ENCODE measurements around the gene PTPRM.

GRCh38 chr18:7979714-7980113, 412.6 kb downstream of the PTPRM start:
- no peak for TF ChIP-seq CTCF (IDR thresholded peaks at IDR 0.05)
- TF ChIP-seq POLR2AphosphoS5 (IDR thresholded peaks at IDR 0.05; ENCODE audit: low read depth, low read length): no peak
- TF ChIP-seq REST (IDR thresholded peaks at IDR 0.05; ENCODE audit: insufficient read depth in 1 of 2, low read depth in 2 of 2, low read length in 1 of 2): no peak
- TF ChIP-seq TCF7L2 (IDR thresholded peaks at IDR 0.05; ENCODE audit: low read depth, low read length): no peak

Measured in Panc1 (cell line).